GM23338 (cell line): ENCODE data around the gene GTF2H1. TPM values are rescaled to one million over a fixed set of nuclear protein-coding genes. Genes with fewer than 3 reads are reported as not detected.
A peak's percentile ranks its signal among the peaks of the same experiment; 100 is the strongest.

ENCODE experiments used
- ATAC-seq: fragments of 200-7000 bp; cut with Tn5 transposase; 3 replicates; pipeline ENCODE4 v1.9.1; 2020
- DNase-seq: peaks from one replicate; pipeline ENCODE4 v3.0.0-alpha.2; 2015; ENCODE audit warnings: low spot score
- H2AFZ ChIP-seq: fragments of 200-600 bp; sonication (generic); 2 replicates; pipeline ENCODE4 v1.8.0; 2016; ENCODE audit warnings: antibody characterized with exemption, mild to moderate bottlenecking, moderate library complexity
- H3F3A ChIP-seq: fragments of 200-600 bp; sonication (generic); replicated peaks from 2 replicates; pipeline ENCODE4 v1.8.0; 2017; ENCODE audit warnings: antibody characterized with exemption, mixed run types, low read depth
- H3K27ac ChIP-seq: fragments of 200-600 bp; sonication (generic); 2 replicates; pipeline ENCODE4 v1.6.1; 2016; ENCODE audit warnings: low read depth
- H3K27me3 ChIP-seq: fragments of 200-600 bp; sonication (generic); 2 replicates; pipeline ENCODE4 v1.8.0; 2016; ENCODE audit warnings: mild to moderate bottlenecking, mixed run types, moderate library complexity; ENCODE audit not compliant: insufficient read depth
- H3K36me3 ChIP-seq: fragments of 200-600 bp; sonication (generic); 2 replicates; pipeline ENCODE4 v1.8.0; 2016; ENCODE audit warnings: mild to moderate bottlenecking; ENCODE audit not compliant: insufficient read depth
- H3K4me1 ChIP-seq: fragments of 200-600 bp; sonication (generic); 2 replicates; pipeline ENCODE4 v1.8.0; 2016; ENCODE audit warnings: mild to moderate bottlenecking, moderate library complexity; ENCODE audit not compliant: insufficient read depth
- H3K4me2 ChIP-seq: fragments of 200-600 bp; sonication (generic); 2 replicates; pipeline ENCODE4 v1.7.1; 2017; ENCODE audit warnings: mixed run types
- H3K4me3 ChIP-seq: fragments of 200-600 bp; sonication (generic); 2 replicates; pipeline ENCODE4 v1.6.1; 2016; ENCODE audit warnings: mixed run types
- H3K79me2 ChIP-seq: fragments of 200-600 bp; sonication (generic); replicated peaks from 2 replicates; pipeline ENCODE4 v1.8.0; 2017; ENCODE audit warnings: mild to moderate bottlenecking; ENCODE audit not compliant: insufficient read depth
- H3K9me2 ChIP-seq: fragments of 200-600 bp; sonication (generic); 2 replicates; pipeline ENCODE4 v1.8.0; 2017; ENCODE audit not compliant: insufficient read depth
- H4K20me1 ChIP-seq: fragments of 200-600 bp; sonication (generic); replicated peaks from 2 replicates; pipeline ENCODE4 v1.8.0; 2017; ENCODE audit warnings: mild to moderate bottlenecking; ENCODE audit not compliant: insufficient read depth
- H3K27ac Mint-ChIP-seq: 2 replicates; pipeline ENCODE4 v1.8.0; 2020; ENCODE audit warnings: inconsistent platforms, mild to moderate bottlenecking, moderate library complexity, mixed read lengths
- H3K27me3 Mint-ChIP-seq: 3 replicates; pipeline ENCODE4 v1.8.0; 2022; ENCODE audit warnings: low read depth, mild to moderate bottlenecking, moderate library complexity, mixed read lengths, inconsistent platforms; ENCODE audit not compliant: insufficient read depth, poor library complexity
- H3K36me3 Mint-ChIP-seq: 3 replicates; pipeline ENCODE4 v1.8.0; 2021; ENCODE audit warnings: low read depth, mild to moderate bottlenecking, inconsistent platforms, moderate library complexity, mixed read lengths
- H3K4me1 Mint-ChIP-seq: 3 replicates; pipeline ENCODE4 v1.8.0; 2020; ENCODE audit warnings: mild to moderate bottlenecking, inconsistent platforms, mixed read lengths
- H3K4me3 Mint-ChIP-seq: 3 replicates; pipeline ENCODE4 v1.8.0; 2021; ENCODE audit warnings: moderate library complexity, mild to moderate bottlenecking, inconsistent platforms, mixed read lengths
- H3K9me3 Mint-ChIP-seq: 3 replicates; pipeline ENCODE4 v1.8.0; 2020; ENCODE audit warnings: moderate library complexity, mild to moderate bottlenecking, inconsistent platforms, mixed read lengths
- CTCF ChIP-seq, 2 experiments: fragments of 200-600 bp in 1 of 2; sonication (generic) in 1 of 2; conservative IDR thresholded peaks; 2 replicates each; pipeline versions ENCODE4 v1.5.1 to v1.6.1; 2016 to 2017; ENCODE audit warnings: antibody characterized with exemption in 2 of 2, low read depth in 2 of 2, mild to moderate bottlenecking in 2 of 2, moderate library complexity in 1 of 2
- EZH2phosphoT487 ChIP-seq: fragments of 200-600 bp; sonication (generic); IDR thresholded peaks from one replicate; pipeline ENCODE4 v1.8.1; 2018; ENCODE audit warnings: antibody characterized with exemption; ENCODE audit not compliant: unreplicated experiment
- JUNB ChIP-seq: IDR thresholded peaks from one replicate; pipeline ENCODE4 v1.6.1; 2016; ENCODE audit warnings: antibody characterized with exemption; ENCODE audit not compliant: unreplicated experiment
- NANOG ChIP-seq: IDR thresholded peaks from 2 replicates; pipeline ENCODE4 v1.6.1; 2016; ENCODE audit warnings: antibody characterized with exemption, borderline replicate concordance
- POLR2AphosphoS5 ChIP-seq: IDR thresholded peaks from 2 replicates; pipeline ENCODE4 v1.6.1; 2016; ENCODE audit warnings: antibody characterized with exemption, low read depth
- STAT1 ChIP-seq: IDR thresholded peaks from one replicate; pipeline ENCODE4 v1.6.1; 2016; ENCODE audit warnings: antibody characterized with exemption; ENCODE audit not compliant: unreplicated experiment
- ZNF114 ChIP-seq: fragments of 250-450 bp; sonication (Bioruptor Pico); IDR thresholded peaks from 2 replicates; pipeline ENCODE4 v1.5.0; 2020; ENCODE audit warnings: mild to moderate bottlenecking, moderate library complexity
- ZNF331 ChIP-seq: fragments of 250-450 bp; sonication (Bioruptor Pico); IDR thresholded peaks from 2 replicates; pipeline ENCODE4 v1.5.0; 2020; ENCODE audit warnings: low read depth, mild to moderate bottlenecking, moderate library complexity
- polyA plus RNA-seq: library from polyadenylated mRNA; unstranded; fragments of >200 nt; fragmentation: Nextera tagmentation; extraction: Ambion mirVana; gene quantifications from 2 replicates; pipeline ENCODE4 v1.2.1, GENCODE V29; 2016
- total RNA-seq: library from RNA; depleted of rRNA; stranded (reverse); fragments of >200 nt; shearing (Covaris generic); gene quantifications from 2 replicates; pipeline ENCODE4 v1.2.3, GENCODE V29; 2014
- TF ChIP-seq, protein P1 (sequence below): IDR thresholded peaks from one replicate; pipeline ENCODE4 v1.6.1; 2018; ENCODE audit warnings: antibody characterized with exemption; ENCODE audit not compliant: unreplicated experiment

The GTF2H1 gene
- total and polyA plus RNA-seq, 2 experiments from 2014 or later, result 16.5 to 43.6 TPM

- DNase-seq, result peak; percentile 17
- peak overlapping the region; percentile 92 for H3K27ac Mint-ChIP-seq
- no peak overlapping the region for H3K4me3 ChIP-seq
- ATAC-seq, result no peak; the same call in 2 of the 3 replicates
- no peak overlapping the region for H3K4me2 ChIP-seq
- H3K4me3 Mint-ChIP-seq, result no peak overlapping the region
- no peaks in the 10 kb centered on the region for H3K27me3 Mint-ChIP-seq
- H3F3A ChIP-seq, result no peaks in the 10 kb centered on the region
- H3K27ac ChIP-seq, result peak overlapping the region; percentile 39; the same call in 1 of the 2 replicates
- TF ChIP-seq ZNF331 (CRISPR knock-in tag) (no peak), POLR2AphosphoS5 (no peak), JUNB (no peak), EZH2phosphoT487 (no peak), STAT1 (no peak), ZNF114 (CRISPR knock-in tag) (no peak)
- TF ChIP-seq, protein P1, sequence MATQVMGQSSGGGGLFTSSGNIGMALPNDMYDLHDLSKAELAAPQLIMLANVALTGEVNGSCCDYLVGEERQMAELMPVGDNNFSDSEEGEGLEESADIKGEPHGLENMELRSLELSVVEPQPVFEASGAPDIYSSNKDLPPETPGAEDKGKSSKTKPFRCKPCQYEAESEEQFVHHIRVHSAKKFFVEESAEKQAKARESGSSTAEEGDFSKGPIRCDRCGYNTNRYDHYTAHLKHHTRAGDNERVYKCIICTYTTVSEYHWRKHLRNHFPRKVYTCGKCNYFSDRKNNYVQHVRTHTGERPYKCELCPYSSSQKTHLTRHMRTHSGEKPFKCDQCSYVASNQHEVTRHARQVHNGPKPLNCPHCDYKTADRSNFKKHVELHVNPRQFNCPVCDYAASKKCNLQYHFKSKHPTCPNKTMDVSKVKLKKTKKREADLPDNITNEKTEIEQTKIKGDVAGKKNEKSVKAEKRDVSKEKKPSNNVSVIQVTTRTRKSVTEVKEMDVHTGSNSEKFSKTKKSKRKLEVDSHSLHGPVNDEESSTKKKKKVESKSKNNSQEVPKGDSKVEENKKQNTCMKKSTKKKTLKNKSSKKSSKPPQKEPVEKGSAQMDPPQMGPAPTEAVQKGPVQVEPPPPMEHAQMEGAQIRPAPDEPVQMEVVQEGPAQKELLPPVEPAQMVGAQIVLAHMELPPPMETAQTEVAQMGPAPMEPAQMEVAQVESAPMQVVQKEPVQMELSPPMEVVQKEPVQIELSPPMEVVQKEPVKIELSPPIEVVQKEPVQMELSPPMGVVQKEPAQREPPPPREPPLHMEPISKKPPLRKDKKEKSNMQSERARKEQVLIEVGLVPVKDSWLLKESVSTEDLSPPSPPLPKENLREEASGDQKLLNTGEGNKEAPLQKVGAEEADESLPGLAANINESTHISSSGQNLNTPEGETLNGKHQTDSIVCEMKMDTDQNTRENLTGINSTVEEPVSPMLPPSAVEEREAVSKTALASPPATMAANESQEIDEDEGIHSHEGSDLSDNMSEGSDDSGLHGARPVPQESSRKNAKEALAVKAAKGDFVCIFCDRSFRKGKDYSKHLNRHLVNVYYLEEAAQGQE, result no peak
- no peak overlapping the region for H2AFZ ChIP-seq
- peaks cover 20% of the 10 kb centered on the region for H3K36me3 ChIP-seq
- no peaks in the 10 kb centered on the region; the same call in none of the 2 replicates for H4K20me1 ChIP-seq
- peaks cover 68% of the 10 kb centered on the region for H3K79me2 ChIP-seq
- H3K4me1 ChIP-seq, result no peaks in the 10 kb centered on the region
- peaks cover 28% of the 10 kb centered on the region for H3K36me3 Mint-ChIP-seq
- no peaks in the 10 kb centered on the region for H3K27me3 ChIP-seq
- H3K9me3 Mint-ChIP-seq, result no peaks in the 10 kb centered on the region
- H3K4me1 Mint-ChIP-seq, result peaks cover 2% of the 10 kb centered on the region; the same call in 2 of the 3 replicates
- no peaks in the 10 kb centered on the region for H3K9me2 ChIP-seq
Observed at GRCh38 chr11:18313965-18314763, 8.2 kb upstream of the GTF2H1 start.

DNA sequence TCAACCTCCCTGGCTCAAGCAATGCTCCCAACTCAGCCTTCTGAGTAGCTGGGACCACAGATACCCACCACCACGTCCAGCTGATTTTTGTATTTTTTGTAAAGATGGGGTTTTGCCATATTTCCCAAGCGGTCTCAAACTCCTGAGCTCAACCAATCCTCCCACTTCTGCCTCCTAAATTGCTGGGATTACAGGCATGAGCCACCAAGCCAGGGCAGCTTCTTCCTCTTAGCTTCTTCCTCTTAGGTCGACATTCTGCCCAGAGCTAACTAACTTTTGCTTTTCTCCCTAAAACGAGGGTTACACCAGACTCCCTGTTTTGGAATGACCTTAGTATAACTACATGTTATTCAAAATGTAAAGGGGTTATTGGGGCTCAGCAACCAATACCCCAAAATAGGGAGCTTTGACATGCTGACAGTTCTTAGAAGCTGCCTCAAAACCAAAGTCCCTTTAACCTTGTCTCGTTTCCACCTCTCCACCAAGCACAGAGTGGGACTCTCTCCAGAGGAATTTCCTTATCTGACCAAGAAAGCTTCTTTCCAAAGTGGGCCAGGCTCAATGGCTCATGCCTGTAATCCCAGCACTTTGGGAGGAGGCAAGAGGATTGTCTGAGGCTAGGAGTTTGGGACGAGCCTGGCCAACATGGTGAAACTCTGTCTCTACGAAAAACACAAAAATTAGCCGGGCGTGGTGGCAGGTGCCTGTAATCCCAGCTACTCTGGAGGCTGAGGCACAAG, 7.4 kb upstream of the GTF2H1 start:
- peaks cover 76% of the 10 kb centered on the region for H3K79me2 ChIP-seq
- no peak overlapping the region for H3K27ac ChIP-seq
- DNase-seq, result no peak
- TF ChIP-seq NANOG (no peak), CTCF (conservative IDR thresholded peaks at IDR 0.05; ENCODE audit: low read depth in 2 of 2) (no peak)
- TF ChIP-seq, protein P1, result no peak

More for the DNA sequence above, 7.4 kb upstream of the GTF2H1 start:
- no peaks in the 10 kb centered on the region for H3K9me3 Mint-ChIP-seq
- H3K27me3 Mint-ChIP-seq, result no peaks in the 10 kb centered on the region
- peaks cover 8% of the 10 kb centered on the region; the same call in 2 of the 3 replicates for H3K4me1 Mint-ChIP-seq
- Histone ChIP-seq H3F3A (no peaks in the 10 kb centered on the region), H4K20me1 (no peaks in the 10 kb centered on the region; the same call in none of the 2 replicates), H3K4me1 (no peaks in the 10 kb centered on the region), H3K27me3 (no peaks in the 10 kb centered on the region), H3K36me3 (peaks cover 16% of the 10 kb centered on the region), H3K9me2 (no peaks in the 10 kb centered on the region), H3K4me2 (no peak overlapping the region), H3K4me3 (no peak overlapping the region), H2AFZ (no peak overlapping the region)
- peak overlapping the region; percentile 90 for H3K27ac Mint-ChIP-seq
- H3K36me3 Mint-ChIP-seq, result peaks cover 22% of the 10 kb centered on the region; the same call in 2 of the 3 replicates
- ATAC-seq, result no peak
- no peak overlapping the region for H3K4me3 Mint-ChIP-seq
